Measurements from ENCODE around the gene OTX2.

OTX2 gene

DNA sequence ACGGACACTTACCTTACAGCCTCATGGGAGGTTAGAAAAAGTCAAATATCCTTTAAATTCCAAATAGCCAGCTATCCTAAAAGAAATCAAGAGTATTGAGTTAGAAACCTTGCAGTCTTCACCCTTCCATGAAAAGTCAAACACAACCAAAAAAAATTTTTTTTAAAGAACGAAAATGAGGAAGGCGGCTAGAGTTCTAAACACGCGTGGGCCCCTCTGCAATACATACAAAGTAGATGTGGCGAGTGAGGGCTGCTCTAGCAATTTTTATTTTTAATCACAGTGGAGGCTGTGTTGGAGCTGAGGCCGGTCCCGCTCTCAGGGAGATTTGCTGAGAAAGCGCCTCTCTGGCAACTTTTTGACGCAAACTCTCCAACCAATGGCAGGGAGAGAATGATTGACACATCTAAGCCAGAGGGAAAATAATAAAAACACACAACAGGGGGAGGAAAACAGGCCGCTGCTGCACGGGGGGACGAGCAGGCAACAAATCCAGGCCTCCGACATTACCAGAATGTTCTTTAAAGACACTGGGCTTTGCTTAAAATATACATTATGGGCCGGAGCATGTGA, at the start of gene OTX2:
TSS of gene OTX2 (minus strand) at position 333 of the 573 bp plus-strand sequence. CDS start 5,023 bp downstream, outside the sequence.
- DNase-seq = no peak

DNA sequence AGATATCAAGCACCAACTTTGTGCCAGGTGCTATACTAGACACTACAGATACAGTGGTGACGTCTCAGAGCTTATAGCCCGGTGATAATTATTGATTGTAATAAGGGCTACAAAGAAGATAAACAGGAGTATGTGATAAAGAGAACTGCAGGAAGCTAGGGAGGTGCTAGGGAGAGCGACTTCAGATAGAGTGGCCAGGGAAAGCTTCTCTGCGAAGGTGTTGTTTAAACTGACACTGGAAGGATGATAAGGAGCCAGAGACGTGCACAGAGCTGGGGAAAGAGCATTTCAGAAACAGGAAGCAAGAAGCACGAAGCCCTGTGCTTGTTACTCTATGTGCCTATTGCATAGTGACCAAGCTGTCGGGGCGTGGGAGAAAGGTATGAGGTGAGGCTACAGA, 48.1 kb upstream of the OTX2 start:
- DNase-seq = no peak

DNA sequence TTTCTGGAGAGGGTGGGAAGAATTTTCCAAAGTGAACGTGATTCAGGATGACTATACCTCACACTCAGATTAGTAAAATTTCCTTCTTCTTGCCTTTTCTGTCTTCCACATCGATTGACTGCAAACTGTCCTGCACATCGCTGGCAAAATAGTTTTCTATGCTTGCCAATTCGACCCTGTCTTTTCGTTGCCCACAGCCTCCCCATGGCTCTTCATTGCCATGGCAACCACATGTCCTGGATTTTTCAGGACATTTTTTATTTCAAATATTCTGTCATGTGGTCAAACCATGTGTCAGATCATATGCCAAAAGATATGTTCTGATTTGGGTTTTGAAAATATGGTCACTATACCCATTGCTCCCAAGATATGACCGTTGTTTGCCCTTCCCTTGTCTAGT, 46.9 kb upstream of the OTX2 start:
- DNase-seq = no peak

DNA sequence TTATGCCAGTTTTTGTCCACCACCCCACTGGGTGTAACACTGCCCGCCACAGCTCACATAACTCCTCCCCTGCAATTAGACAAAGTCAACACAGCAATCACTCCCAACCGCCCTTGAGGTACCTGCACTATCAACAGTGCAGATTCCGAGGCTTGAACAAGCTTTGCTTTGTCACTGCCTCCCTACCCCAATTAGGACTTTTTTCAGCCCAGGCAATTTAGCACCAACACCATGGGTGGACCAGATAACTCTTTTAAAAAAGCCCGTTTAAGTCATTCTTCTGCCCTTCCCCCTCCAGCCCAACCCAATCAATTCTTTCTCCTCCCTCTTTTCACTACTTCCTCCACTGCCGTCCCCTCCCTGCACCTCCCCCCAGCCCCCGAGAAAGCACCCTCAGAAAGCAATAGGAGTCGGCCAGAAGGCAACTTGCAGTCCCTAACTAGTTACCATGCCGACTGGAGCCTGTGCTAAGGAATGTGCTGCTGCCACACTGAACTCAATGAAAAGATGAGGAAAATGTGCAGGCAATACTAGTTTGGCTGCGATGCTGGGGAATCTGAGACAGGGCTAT, 45.7 kb upstream of the OTX2 start:
- DNase-seq = no peak

DNA sequence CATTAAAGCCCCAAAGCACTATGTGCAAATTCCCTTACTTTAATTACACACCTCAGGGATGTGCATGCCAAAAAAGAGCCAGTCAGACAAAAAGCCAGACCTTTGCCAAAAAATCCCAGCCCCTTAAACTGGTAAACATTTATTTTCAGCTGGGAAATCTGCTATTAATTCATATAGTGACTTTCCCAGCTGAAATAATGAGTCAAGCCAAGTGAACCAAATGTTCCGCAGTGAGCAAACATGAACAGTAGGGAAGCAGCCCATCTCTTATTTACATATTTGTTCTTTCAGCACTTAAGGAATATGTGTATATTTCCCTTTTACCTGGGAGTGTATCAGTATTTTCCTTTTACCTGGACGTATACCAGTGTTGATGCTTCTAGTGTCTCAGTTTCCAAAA, 44.0 kb upstream of the OTX2 start:
- no peak for DNase-seq

DNA sequence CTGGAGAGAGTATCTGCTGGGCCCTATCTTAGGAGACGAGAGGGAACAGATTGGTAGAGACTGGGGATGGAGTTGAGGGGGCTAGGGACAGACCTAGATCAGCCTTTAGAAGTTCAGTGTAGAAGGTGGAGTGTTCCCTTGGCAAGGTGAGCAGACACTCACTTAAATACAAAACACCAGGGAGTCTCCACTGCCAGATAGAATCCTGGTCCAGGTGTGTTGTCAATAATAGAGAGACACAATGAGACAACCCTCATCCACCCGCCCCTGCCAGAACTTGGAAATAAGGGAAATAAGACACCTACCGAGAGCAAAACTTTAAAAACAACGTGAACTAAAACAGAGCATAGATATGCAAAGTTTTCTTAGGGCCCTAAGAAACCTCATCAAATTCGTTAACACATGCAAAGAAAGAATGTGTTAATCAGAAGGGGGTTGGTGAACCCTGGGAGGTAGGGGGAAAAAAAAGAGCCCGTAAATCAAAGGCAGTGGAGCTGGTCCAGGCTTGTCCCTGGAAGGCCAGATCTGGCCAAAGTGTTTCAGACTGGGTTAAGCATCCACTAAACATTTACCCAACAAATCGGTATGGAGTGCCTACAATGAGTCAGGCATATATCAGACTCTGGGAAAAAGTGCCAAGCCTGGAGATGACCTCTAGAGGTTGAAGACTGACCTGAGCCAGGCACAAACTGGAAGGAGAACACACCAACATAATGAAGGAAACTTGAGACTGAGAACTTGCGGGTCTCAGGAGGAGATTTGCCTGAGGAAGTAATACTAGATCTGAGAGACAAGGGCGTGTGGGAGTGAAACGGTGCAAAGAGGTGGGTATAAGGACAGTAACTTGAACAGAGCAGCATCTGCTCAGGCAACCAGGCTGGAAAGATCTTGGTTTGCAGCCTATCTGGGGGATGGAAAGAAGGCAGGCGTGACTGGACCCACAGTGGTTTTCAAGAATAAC, 37.0 kb upstream of the OTX2 start:
- no peak for DNase-seq

DNA sequence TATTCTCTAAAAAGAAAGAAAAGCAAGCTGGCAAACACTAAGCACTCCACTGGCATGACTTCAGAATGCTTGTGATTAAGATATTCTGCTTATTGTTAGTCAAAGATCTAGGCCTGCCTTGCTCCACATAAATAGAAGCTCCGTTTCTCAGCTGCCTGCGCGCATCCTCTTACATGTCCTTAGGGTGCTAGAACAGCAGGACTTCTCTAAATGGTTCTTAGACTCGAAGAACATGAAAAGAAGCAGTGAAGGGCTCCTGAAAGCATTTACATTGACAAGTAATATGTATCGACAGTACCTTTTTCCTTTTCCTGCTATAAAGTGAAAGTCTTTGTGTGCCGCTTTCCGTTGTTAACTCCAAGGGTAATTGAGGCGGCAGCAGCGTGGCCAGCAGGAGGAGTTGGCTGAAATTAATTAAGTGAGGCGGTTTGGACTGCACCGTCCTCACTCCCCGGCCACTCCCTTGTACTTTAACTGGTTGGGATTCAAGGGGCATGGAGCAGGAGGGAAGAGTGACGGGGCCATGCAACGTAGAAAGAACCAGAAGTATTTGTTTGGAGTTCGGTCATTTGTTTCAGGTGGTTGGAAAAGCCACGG, 34.2 kb upstream of the OTX2 start:
- DNase-seq = no peak

DNA sequence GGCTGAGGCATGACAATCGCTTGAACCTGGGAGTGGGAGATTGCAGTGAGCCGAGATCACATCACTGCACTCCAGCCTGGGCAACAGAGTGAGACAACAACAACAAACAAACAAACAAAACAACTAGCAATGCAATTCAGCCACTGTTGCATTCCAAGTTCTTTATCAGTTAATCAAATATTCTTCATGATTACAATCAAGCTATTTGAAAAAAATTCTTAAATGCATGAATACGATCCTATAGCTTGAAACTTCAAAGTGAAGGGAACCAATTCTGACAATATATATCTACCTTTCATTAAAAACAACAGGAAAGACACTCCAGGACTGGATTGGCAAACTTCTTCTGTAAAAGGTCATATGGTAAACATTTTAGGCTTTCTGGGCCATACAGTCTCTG, 31.3 kb upstream of the OTX2 start:
- DNase-seq = no peak

DNA sequence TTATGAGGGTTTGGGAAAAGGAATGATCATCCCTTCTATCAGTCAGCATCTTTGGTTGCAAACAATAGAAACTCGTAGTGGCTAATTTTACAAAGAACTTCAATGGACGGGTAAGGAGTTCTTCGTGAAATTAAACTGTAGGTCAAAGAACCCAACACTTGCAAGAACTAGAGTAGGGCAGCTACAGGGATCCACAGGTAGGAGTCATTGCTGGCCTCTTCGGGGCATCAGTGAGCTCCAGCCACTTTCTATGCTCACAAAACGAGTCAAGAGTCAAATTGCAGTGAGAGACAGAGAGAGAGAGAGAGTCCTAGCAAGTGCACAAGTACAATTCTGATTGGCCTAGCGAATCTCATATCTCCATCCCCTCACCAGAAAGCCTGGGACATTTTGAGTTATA, 29.9 kb upstream of the OTX2 start:
- no peak for DNase-seq

DNA sequence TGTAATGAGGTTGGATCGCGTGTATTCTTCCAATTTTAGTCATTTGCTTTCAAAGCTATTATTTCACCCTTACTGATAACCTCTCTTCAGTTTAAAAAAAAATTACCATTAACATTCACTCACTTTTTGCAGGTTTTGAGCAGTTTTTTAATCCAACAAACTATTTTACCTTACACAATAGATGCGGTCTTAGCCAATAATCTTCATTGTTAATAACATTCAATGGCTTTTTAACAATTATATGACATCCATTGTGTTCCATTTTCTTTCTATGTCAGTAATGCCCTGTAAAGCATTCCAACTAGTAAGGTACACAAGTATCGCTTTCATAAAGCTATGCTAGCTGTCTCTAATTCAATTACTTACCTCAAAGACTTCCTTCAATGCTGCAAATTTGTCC, 18.9 kb upstream of the OTX2 start:
- no peak for DNase-seq

DNA sequence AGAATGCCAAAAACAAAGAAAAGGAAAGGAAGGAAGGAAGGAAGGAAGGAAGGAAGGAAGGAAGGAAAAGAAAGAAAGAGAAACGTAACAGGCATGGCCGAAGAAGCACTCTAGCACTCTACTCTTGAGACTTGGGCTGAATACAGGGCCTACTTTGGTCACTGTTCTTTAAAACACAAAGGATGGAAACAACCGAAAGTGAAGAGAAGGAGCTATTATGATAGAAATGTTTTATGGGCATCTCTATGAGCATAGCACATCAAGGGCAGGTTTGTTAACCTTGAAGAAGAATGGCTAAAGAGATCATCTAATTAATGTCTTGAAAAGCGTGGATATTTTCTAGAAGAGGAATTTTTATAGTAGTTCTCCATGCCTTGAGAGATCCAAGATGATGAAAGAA, 15.9 kb upstream of the OTX2 start:
- no peak for DNase-seq

DNA sequence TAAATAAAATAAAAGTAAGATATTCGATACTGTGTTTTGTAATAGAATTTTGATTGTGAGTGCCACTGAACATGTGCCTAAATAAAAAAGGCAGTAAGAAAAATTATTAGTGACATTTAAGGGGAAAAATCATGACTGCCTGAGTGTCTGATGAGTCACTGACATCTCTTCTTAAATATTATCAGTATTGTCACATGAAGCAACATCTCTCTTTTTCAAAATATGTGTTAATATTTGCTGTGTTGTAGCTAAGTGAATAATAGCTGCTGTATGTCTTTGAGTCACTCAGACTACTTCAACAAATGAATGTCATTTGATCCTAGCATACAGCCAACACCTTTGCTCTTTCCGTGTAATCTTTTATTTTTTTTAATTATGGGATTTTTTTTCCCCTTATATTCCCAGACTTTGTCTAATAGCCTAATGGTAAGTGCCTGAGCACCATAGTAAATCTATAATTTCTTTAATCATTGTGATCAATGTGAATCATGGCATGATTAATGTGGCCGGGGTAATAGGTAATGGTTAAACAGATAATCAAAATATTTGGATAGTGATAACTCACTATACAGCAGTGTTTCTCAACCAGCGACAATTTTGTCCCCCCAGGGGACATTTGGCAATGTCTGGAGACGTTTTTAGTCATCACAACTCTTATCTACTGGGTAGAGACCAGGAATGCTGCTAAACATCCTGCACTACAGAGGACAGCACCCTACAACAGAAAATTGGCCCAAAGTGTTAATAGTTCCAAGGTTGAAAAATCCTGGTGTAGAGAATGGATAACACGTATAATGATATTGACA, 11.7 kb upstream of the OTX2 start:
- no peak for DNase-seq

DNA sequence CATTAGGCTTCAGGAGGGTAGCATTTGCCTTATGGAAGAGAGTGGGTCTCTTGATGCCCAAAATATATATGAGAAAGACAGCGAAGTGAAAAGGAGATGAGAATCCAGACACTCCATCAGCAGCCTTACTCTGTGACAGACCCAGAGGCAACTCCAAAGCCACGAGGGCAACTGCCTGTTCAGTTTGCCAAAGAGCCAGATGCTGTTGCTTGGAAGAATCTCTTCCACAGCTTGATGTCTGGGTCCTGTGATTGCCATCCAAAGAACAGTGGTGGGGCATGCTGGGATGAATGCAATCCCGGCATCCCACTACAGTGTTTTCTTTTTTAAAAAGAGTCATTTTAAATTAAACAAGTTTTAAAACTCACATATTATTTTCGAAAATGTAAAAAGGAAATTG, 10.9 kb upstream of the OTX2 start:
- no peak for DNase-seq

DNA sequence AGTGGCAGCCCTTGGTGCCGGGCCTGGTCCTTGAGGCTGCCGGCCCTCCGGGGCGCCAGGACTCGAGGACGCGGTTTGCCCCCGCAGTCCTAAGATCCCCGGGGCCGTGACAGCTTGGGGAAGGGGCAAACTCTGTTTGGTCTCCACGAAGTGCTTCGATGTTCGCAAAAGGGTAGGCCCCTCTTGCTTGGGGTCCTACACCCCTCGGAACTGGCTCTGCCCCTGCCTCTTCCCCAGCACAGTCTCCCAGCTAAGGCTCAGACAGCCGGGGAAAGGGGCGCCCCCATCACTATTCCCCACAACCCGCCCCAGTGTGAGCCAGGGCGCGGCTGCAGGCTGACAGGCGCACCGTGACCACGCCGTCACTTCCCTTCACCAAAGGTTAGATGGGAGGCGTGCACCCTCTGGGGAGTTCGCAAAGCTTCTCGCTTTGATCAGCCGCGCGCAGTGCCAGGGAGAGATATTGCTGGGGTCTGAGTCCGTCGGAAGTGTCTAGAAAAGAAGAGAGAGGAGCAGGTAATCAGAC, 7.2 kb upstream of the OTX2 start:
- DNase-seq = no peak

DNA sequence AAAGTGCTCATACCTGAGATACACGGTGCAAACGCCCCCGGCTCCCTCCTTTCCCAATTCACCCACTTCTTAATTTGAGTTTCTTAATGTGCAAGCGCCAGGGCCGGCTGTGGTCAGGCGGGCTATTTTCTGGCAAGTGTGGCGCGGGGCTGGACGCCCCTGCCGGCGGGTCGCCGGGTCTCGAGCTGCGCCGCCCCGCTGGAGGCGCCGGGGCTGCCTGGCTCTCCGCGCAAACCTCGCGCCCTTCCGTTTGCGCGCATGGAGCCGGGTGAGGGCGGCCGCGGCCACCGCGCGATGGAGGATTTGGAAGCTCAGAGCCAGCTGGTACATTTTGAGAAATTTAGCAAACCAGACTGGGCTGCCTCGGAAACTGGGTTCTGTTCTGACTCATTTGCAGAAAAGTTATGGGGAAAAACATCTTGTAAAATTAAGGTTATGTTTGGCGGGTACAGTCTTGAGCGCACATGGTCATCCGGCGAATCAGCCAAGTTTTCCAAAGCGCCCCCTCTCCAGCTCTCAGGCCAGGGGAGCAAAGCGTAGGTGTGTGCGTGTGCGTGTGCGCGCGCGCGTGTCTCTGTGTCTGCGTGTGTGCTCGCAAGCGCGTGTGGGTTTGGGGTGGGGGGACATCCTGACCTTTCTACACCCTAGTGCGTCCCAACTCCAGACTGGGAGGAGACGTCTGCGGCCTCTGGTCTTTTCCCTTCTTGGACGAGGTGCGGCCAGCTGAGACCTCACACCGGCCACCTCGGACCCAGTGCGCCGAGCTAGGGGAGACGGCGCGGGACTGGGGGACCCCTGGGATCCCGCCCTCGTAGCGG, 6.5 kb upstream of the OTX2 start:
- DNase-seq = no peak

DNA sequence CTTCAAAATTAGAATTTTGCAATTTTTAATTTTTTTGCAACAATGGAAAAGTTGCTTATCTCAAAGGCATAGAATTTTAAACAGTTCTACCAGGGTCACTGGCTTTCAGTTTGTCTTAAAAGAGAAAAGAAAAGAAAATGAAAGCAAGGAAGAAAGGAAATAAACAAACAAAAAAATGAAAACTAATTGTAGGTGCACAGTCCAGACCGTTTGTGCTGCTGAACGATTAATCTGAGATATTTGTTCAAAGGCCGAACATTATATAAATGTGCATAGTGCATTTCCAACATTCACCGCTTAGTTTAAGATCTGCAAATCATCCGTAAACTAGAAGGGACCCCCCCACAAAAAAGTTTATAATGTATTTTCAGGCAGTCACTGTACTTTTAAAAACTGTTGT, 5.5 kb upstream of the OTX2 start:
- DNase-seq = no peak

DNA sequence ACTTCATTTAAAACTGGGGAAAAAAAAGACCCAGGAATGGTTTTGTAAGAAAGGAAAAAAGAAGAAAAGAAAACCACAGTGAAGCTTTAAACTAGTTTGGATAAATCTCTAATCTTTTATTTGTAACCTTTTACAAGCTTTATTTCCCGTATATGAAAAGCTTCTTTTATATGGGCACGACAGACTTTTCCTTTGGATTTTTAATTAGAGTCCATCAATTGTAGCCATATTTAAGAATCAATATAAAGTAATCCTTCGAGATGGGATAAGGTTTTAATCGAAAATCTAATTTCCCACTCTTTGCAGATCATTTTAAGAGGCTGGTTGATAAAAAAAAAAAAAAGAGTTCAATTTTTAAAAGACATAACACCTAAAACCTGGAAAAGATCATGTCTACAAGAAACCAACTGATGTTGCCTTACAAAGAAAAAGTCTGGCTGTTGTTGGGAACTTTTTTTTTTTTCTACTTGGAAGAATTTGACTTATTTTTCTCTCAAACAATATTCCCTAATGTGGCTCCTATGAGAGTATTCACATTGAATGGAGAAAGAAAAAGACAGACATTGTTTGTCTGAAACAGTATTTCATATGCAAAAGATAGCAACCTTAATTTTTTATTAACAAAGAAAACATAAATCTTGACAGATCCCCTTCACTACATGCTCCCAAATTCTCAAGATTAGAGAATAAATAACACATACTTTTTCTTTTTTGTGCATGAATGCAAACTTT, 4.9 kb upstream of the OTX2 start:
- no peak for DNase-seq

DNA sequence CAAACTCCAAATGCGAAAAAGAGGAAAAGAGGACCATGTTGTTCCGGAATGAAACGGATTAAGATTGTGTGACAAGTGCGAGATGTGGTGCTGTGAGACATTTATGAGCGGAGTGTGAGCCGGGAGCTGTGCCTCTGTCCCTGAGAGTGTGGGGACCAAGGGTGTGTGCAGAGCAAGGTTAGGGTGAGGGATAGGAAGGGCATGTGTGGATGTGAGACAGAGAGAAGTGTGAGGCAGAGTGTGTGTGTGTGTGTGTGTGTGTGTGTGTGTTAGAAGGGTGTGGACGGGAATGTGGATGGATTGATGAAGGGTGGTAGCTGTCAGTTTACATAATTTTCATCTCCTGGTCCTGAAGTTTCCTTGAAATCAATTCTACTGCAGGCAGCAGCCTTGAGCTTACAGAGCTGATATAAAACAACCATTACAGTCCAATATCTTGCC, 4.3 kb upstream of the OTX2 start:
- no peak for DNase-seq

DNA sequence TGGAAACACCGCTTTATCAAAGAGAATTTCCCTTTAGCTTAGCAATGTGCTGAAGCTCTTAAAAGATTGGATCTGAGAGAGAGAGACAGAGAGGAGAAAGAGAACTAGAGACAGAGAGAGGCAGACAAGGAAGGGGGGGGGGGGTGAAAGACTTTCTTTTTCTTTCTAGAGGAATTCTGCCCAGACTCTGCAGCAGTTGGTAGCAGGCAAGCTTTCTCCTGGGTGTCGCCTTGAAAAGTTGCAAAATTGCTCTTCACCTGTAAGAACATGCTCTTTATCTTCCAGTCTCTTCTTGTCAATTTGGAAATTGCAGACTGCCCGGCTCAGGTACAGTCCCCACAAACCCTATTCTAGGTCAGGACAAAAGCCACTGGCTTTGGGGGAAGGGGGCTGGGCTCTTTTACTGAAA, 2.9 kb upstream of the OTX2 start:
- no peak for DNase-seq

DNA sequence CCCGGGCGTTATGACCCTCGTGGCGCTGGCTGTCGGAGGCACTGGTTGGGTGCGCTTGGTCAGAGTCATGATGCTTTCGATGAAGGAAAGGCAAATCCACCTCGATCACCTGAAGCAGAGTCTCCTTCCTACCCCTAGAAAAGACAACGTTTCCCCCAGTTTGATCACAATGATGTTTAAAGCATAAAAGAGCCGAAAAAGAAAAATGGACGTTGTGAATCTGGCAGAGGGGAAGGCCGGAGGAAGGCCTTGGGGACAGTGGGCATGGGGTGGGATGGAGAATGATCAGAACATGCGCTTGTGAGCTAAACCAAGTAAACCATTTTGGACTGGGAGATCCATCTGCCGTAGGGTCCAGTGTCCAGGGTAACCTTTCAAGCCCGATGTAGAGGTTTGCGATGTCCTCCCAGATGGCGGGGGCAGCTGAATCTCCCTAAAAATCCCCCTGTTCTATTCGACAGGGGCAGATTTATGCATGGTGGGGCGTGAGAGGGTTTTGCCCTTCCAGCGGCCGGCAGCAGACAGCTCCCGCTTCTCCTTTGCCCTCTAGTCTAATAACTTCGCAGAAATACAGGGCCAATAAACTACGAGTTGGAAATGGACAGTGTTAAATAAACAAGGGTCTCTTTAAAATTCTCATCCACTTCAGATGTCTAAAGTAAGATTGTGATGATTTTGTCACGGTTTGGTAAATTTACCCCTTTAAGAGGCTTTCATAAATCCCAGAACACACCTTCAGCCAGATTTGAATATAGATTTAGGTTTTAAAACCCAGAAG, 2.3 kb upstream of the OTX2 start:
- DNase-seq = no peak

All from stimulated activated CD4-positive, alpha-beta T cell treated with anti-CD3 and anti-CD28 coated beads, Interleukin-4, amount 100 ng/mL, for 1 hour (primary cell).